Measurements from ENCODE around the gene KIRREL3.
A peak's percentile ranks its signal among the peaks of the same experiment; 100 is the strongest.

KIRREL3 gene

GRCh38 chr11:126766440-126766839 is 234.1 kb downstream of the KIRREL3 start:
- DNase-seq = no peak

GRCh38 chr11:126765196-126765595 is 235.4 kb downstream of the KIRREL3 start:
- no peak for DNase-seq

- DNase-seq = peak; percentile 9
Measured at GRCh38 chr11:126764231-126764630, 236.3 kb downstream of the KIRREL3 start.

GRCh38 chr11:126756855-126757254 is 243.7 kb downstream of the KIRREL3 start:
- DNase-seq = no peak

GRCh38 chr11:126756421-126756820 is 244.1 kb downstream of the KIRREL3 start:
- no peak for DNase-seq

- no peak for DNase-seq
Measured at GRCh38 chr11:126755526-126755925, 245.0 kb downstream of the KIRREL3 start.

- no peak for DNase-seq
Measured at GRCh38 chr11:126754591-126755426, 245.8 kb downstream of the KIRREL3 start.

- DNase-seq = no peak
Measured at GRCh38 chr11:126753990-126754389, 246.6 kb downstream of the KIRREL3 start.

- peak; percentile 56 for DNase-seq
Measured at GRCh38 chr11:126751242-126751641, 249.3 kb downstream of the KIRREL3 start.

- DNase-seq = no peak
Measured at GRCh38 chr11:126748793-126749192, 251.8 kb downstream of the KIRREL3 start.

GRCh38 chr11:126748100-126748791 is 252.3 kb downstream of the KIRREL3 start:
- no peak for DNase-seq

- DNase-seq = no peak
Measured at GRCh38 chr11:126747315-126747714, 253.3 kb downstream of the KIRREL3 start.

GRCh38 chr11:126746443-126746842 is 254.1 kb downstream of the KIRREL3 start:
- DNase-seq = no peak

GRCh38 chr11:126744699-126745098 is 255.9 kb downstream of the KIRREL3 start:
- DNase-seq = no peak

- DNase-seq = peak; percentile 56
Measured at GRCh38 chr11:126743628-126744027, 256.9 kb downstream of the KIRREL3 start.

- DNase-seq = no peak
Measured at GRCh38 chr11:126742582-126742981, 258.0 kb downstream of the KIRREL3 start.

- no peak for DNase-seq
Measured at GRCh38 chr11:126740846-126741245, 259.7 kb downstream of the KIRREL3 start.

- DNase-seq = peak; percentile 43
Measured at GRCh38 chr11:126739499-126740145, 260.9 kb downstream of the KIRREL3 start.

GRCh38 chr11:126738295-126739031 is 262.1 kb downstream of the KIRREL3 start:
- no peak for DNase-seq

- no peak for DNase-seq
Measured at GRCh38 chr11:126736682-126737572, 263.6 kb downstream of the KIRREL3 start.

GRCh38 chr11:126734752-126735151 is 265.8 kb downstream of the KIRREL3 start:
- no peak for DNase-seq

- no peak for DNase-seq
Measured at GRCh38 chr11:126733685-126734084, 266.9 kb downstream of the KIRREL3 start.

All from fibroblast of upper back skin (primary cell).